ENCODE data around the gene GP1BA.

GP1BA gene

GRCh38 chr17:4895121-4895520, 37.0 kb upstream of the GP1BA start:
- Histone ChIP-seq H3K27ac (no peak overlapping the region), H3K27me3 (ENCODE audit: insufficient read depth, low read depth) (no peaks in the 10 kb centered on the region), H3K4me1 (ENCODE audit: low read depth, poor library complexity, severe bottlenecking) (no peaks in the 10 kb centered on the region), H3K4me3 (IDR thresholded peaks at IDR 0.05; ENCODE audit: insufficient read depth, low read depth, low read length) (no peak overlapping the region), H2AFZ (ENCODE audit: low read depth) (no peak overlapping the region), H3K79me2 (ENCODE audit: insufficient read depth, low read depth) (no peaks in the 10 kb centered on the region), H3K9ac (no peak overlapping the region), H3K36me3 (ENCODE audit: insufficient read depth) (no peaks in the 10 kb centered on the region), H3K4me2 (no peak overlapping the region), H4K20me1 (ENCODE audit: insufficient read depth) (no peaks in the 10 kb centered on the region)
- no peak for TF ChIP-seq CTCF (conservative IDR thresholded peaks at IDR 0.05; ENCODE audit: low read depth, low read length)

GRCh38 chr17:4895657-4896331, 36.3 kb upstream of the GP1BA start:
- no peaks in the 10 kb centered on the region for H3K36me3 ChIP-seq (ENCODE audit: insufficient read depth)
- no peak for TF ChIP-seq CTCF (conservative IDR thresholded peaks at IDR 0.05; ENCODE audit: low read depth, low read length)
- H3K27me3 ChIP-seq (ENCODE audit: insufficient read depth, low read depth), result no peaks in the 10 kb centered on the region

GRCh38 chr17:4896332-4897197, 35.5 kb upstream of the GP1BA start:
- Histone ChIP-seq H3K27ac (no peak overlapping the region), H4K20me1 (ENCODE audit: insufficient read depth) (no peaks in the 10 kb centered on the region), H3K9ac (no peak overlapping the region), H3K79me2 (ENCODE audit: insufficient read depth, low read depth) (no peaks in the 10 kb centered on the region), H3K27me3 (ENCODE audit: insufficient read depth, low read depth) (no peaks in the 10 kb centered on the region), H3K4me3 (IDR thresholded peaks at IDR 0.05; ENCODE audit: insufficient read depth, low read depth, low read length) (no peak overlapping the region), H3K4me2 (no peak overlapping the region), H3K36me3 (ENCODE audit: insufficient read depth) (no peaks in the 10 kb centered on the region), H2AFZ (ENCODE audit: low read depth) (no peak overlapping the region), H3K4me1 (ENCODE audit: low read depth, poor library complexity, severe bottlenecking) (no peaks in the 10 kb centered on the region)
- TF ChIP-seq CTCF (conservative IDR thresholded peaks at IDR 0.05; ENCODE audit: low read depth, low read length), result no peak

More at GRCh38 chr17:4895657-4896331, 36.3 kb upstream of the GP1BA start:
- no peaks in the 10 kb centered on the region for H3K4me1 ChIP-seq (ENCODE audit: low read depth, poor library complexity, severe bottlenecking)
- no peaks in the 10 kb centered on the region for H4K20me1 ChIP-seq (ENCODE audit: insufficient read depth)
- H3K4me3 ChIP-seq (IDR thresholded peaks at IDR 0.05; ENCODE audit: insufficient read depth, low read depth, low read length), result no peak overlapping the region
- H3K27ac ChIP-seq, result no peak overlapping the region
- no peak overlapping the region for H3K9ac ChIP-seq
- H3K4me2 ChIP-seq, result no peak overlapping the region
- H2AFZ ChIP-seq (ENCODE audit: low read depth), result no peak overlapping the region
- H3K79me2 ChIP-seq (ENCODE audit: insufficient read depth, low read depth), result no peaks in the 10 kb centered on the region

- no peaks in the 10 kb centered on the region for H3K4me1 ChIP-seq (ENCODE audit: low read depth, poor library complexity, severe bottlenecking)
- H3K4me3 ChIP-seq (IDR thresholded peaks at IDR 0.05; ENCODE audit: insufficient read depth, low read depth, low read length), result no peak overlapping the region
- H3K9ac ChIP-seq, result no peak overlapping the region
- H3K27ac ChIP-seq, result no peak overlapping the region
- no peak overlapping the region for H2AFZ ChIP-seq (ENCODE audit: low read depth)
- no peaks in the 10 kb centered on the region for H3K27me3 ChIP-seq (ENCODE audit: insufficient read depth, low read depth)
- no peak for TF ChIP-seq CTCF (conservative IDR thresholded peaks at IDR 0.05; ENCODE audit: low read depth, low read length)
- no peaks in the 10 kb centered on the region for H3K79me2 ChIP-seq (ENCODE audit: insufficient read depth, low read depth)
- no peak overlapping the region for H3K4me2 ChIP-seq
- no peaks in the 10 kb centered on the region for H3K36me3 ChIP-seq (ENCODE audit: insufficient read depth)
- no peaks in the 10 kb centered on the region for H4K20me1 ChIP-seq (ENCODE audit: insufficient read depth)
Observed at GRCh38 chr17:4897198-4897687, 34.8 kb upstream of the GP1BA start.

Measured in KMS-11 (cell line).